PC-3 (cell line): ENCODE measurements around the gene PPHLN1. TPM values are rescaled to one million over a fixed set of nuclear protein-coding genes. Genes with fewer than 3 reads are reported as not detected.

Experiments used
- ATAC-seq: fragments of 200-7000 bp; cut with Tn5 transposase; 2 replicates; pipeline ENCODE4 v1.9.1; 2020; ENCODE audit warnings: mild to moderate bottlenecking, moderate library complexity
- BruUV-seq: library from RNA; stranded (reverse); fragments of 400-500 nt; replicated peaks from 2 replicates; lab custom pipeline; 2021; lab: Mats Ljungman, UMichigan
- CTCF ChIA-PET: fragments of 300-600 bp; sonication (Branson Sonifier 250); formaldehyde crosslinking; loops from one replicate; lab custom pipeline; 2022; ENCODE audit warnings: antibody characterized with exemption; lab: Charles Lee
- POLR2A ChIA-PET: fragments of 300-600 bp; sonication (Branson Sonifier 250); formaldehyde crosslinking; loops from one replicate; lab custom pipeline; 2022; ENCODE audit warnings: antibody characterized with exemption; ENCODE audit not compliant: unreplicated experiment; lab: Charles Lee
- DNase-seq: peaks from one replicate; pipeline ENCODE4 v3.0.0-alpha.2; 2015
- H2AFZ ChIP-seq: fragments of 300-600 bp; sonication (generic); 2 replicates; pipeline ENCODE4 v1.6.0; 2016; ENCODE audit warnings: antibody characterized with exemption, low read length
- H3F3A ChIP-seq: fragments of 300-600 bp; sonication (generic); one replicate; pipeline ENCODE4 v1.6.0; 2017; ENCODE audit warnings: antibody characterized with exemption, low read length, control low read depth, mild to moderate bottlenecking; ENCODE audit not compliant: unreplicated experiment
- H3K27ac ChIP-seq: fragments of 300-600 bp; sonication (generic); 2 replicates; pipeline ENCODE4 v1.5.1; 2016; ENCODE audit warnings: mild to moderate bottlenecking, low read length
- H3K27me3 ChIP-seq: fragments of 300-600 bp; sonication (generic); 2 replicates; pipeline ENCODE4 v1.6.1; 2016; ENCODE audit warnings: low read length, mixed read lengths
- H3K36me3 ChIP-seq: fragments of 300-600 bp; sonication (generic); 2 replicates; pipeline ENCODE4 v1.6.1; 2016; ENCODE audit warnings: low read depth, mixed run types, low read length, mixed read lengths
- H3K4me1 ChIP-seq: fragments of 300-600 bp; sonication (generic); 2 replicates; pipeline ENCODE4 v1.5.1; 2016; ENCODE audit warnings: low read length; ENCODE audit not compliant: insufficient read depth
- H3K4me2 ChIP-seq: fragments of 300-600 bp; sonication (generic); 2 replicates; pipeline ENCODE4 v1.6.0; 2016; ENCODE audit warnings: low read length
- H3K4me3 ChIP-seq: fragments of 300-600 bp; sonication (generic); 2 replicates; pipeline ENCODE4 v1.5.1; 2016; ENCODE audit warnings: mild to moderate bottlenecking, low read length, mixed read lengths
- H3K79me2 ChIP-seq: fragments of 300-600 bp; sonication (generic); 2 replicates; pipeline ENCODE4 v1.6.1; 2017; ENCODE audit warnings: low read length, mixed read lengths
- H3K9ac ChIP-seq: fragments of 300-600 bp; sonication (generic); 2 replicates; pipeline ENCODE4 v1.6.0; 2016; ENCODE audit warnings: mild to moderate bottlenecking, low read length
- H3K9me2 ChIP-seq: fragments of 300-600 bp; sonication (generic); replicated peaks from 2 replicates; pipeline ENCODE4 v1.6.1; 2016; ENCODE audit warnings: mixed run types, low read length, mixed read lengths
- H3K9me3 ChIP-seq: fragments of 300-600 bp; sonication (generic); 2 replicates; pipeline ENCODE4 v1.6.1; 2016; ENCODE audit warnings: low read length, mixed read lengths
- H4K20me1 ChIP-seq: fragments of 300-600 bp; sonication (generic); 2 replicates; pipeline ENCODE4 v1.6.1; 2016; ENCODE audit warnings: low read length, mixed read lengths
- EZH2 ChIP-seq: fragments of 300-600 bp; sonication (generic); IDR thresholded peaks from one replicate; pipeline ENCODE4 v1.6.1; 2017; ENCODE audit warnings: antibody characterized with exemption, mild to moderate bottlenecking, low read length; ENCODE audit not compliant: unreplicated experiment
- EZH2phosphoT487 ChIP-seq: fragments of 300-600 bp; sonication (generic); IDR thresholded peaks from 2 replicates; pipeline ENCODE4 v1.6.1; 2018; ENCODE audit warnings: mild to moderate bottlenecking, antibody characterized with exemption, low read length, borderline replicate concordance
- intact Hi-C: fragments of 100-400 bp; cut with micrococcal nuclease; formaldehyde crosslinking; loops from 2 replicates; pipeline ENCODE4 v1.9.0; 2023
- total RNA-seq: library from RNA; depleted of rRNA; stranded (reverse); fragments of >200 nt; gene quantifications from 2 replicates; pipeline ENCODE4 v1.2.3, GENCODE V29; 2014
- TF ChIP-seq, protein P1 (sequence below): fragments of 300-600 bp; sonication (generic); conservative IDR thresholded peaks from 2 replicates; pipeline ENCODE4 v1.5.1; 2017; ENCODE audit warnings: antibody characterized with exemption, low read depth, mild to moderate bottlenecking, low read length

The PPHLN1 gene
- total RNA-seq, 1 experiment from 2014 or later: 82.0 TPM

DNA sequence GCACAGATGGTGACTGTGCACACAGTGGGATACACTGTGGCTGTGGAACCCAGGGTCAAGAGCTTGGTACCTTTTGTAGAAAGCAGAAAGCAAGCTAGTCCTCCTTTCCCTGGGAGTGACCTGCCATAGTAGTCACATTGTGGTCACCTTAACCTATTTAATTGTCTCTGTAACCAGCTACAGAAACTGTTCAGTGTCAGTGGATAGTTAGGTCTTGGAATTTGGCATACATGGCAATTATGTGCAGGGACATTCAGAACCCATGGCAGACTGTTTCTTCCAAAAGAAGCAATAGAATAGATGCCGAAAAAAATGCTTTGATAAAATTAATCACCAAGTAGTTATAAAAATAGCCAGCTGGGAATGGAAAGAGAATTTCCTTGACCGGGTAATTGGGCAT, 30.4 kb downstream of the PPHLN1 start:
- TF ChIP-seq EZH2phosphoT487: no peak
- TF ChIP-seq, protein P1, sequence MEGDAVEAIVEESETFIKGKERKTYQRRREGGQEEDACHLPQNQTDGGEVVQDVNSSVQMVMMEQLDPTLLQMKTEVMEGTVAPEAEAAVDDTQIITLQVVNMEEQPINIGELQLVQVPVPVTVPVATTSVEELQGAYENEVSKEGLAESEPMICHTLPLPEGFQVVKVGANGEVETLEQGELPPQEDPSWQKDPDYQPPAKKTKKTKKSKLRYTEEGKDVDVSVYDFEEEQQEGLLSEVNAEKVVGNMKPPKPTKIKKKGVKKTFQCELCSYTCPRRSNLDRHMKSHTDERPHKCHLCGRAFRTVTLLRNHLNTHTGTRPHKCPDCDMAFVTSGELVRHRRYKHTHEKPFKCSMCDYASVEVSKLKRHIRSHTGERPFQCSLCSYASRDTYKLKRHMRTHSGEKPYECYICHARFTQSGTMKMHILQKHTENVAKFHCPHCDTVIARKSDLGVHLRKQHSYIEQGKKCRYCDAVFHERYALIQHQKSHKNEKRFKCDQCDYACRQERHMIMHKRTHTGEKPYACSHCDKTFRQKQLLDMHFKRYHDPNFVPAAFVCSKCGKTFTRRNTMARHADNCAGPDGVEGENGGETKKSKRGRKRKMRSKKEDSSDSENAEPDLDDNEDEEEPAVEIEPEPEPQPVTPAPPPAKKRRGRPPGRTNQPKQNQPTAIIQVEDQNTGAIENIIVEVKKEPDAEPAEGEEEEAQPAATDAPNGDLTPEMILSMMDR: no peak
- no peak for TF ChIP-seq EZH2
- no peak for ATAC-seq
- H3K4me3 ChIP-seq: no peak overlapping the region
- CTCF ChIA-PET: no interaction called here
- H3K79me2 ChIP-seq: no peaks in the 10 kb centered on the region
- POLR2A ChIA-PET: no interaction called here
- H3K4me2 ChIP-seq: no peak overlapping the region
- no peak overlapping the region for H3K9ac ChIP-seq
- BruUV-seq: no TSS peak
- no peak overlapping the region for H3K27ac ChIP-seq
- H3K9me2 ChIP-seq: no peaks in the 10 kb centered on the region
- H3K36me3 ChIP-seq: peaks cover 8% of the 10 kb centered on the region
- H3F3A ChIP-seq: no peaks in the 10 kb centered on the region
- H3K4me1 ChIP-seq: no peaks in the 10 kb centered on the region
- H4K20me1 ChIP-seq: no peaks in the 10 kb centered on the region
- no peaks in the 10 kb centered on the region for H3K9me3 ChIP-seq
- intact Hi-C loops: no loop called here
- no peaks in the 10 kb centered on the region for H3K27me3 ChIP-seq
- no peak for DNase-seq
- H2AFZ ChIP-seq: no peak overlapping the region

DNA sequence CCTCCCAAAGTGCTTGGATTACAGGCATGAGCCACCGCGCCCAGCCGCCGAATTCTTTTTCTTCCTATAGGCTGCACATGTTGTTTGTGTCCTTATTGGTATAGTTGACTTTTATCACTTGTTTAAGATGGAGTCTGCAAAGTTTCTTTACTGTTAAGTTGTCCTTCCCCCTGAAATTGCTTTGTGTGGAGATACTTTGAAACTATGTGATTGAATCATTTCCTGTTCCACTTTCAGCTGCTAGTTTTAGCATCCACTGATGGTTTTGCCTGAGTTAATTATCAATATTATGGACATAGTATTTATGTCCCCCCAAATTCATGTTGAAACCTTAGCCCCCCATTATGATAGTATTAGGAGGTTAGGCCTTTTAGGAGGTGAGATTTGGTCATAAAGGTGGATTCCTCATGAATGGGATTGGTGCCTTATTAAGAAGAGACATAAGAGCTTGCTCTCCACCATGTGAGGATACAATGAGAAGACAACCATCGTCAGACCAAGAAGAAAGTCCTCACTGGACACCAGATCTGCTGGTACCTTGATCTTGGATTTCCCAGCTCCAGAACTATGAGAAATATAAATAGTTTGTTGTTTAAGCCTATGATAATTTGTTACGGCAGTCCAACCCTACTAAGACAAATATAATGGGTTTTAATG, 34.9 kb downstream of the PPHLN1 start:
- no peak for ATAC-seq
- DNase-seq: no peak
- no peak overlapping the region for H2AFZ ChIP-seq
- peaks cover 4% of the 10 kb centered on the region; the same call in 1 of the 2 replicates for H3K79me2 ChIP-seq
- H4K20me1 ChIP-seq: no peaks in the 10 kb centered on the region
- no peaks in the 10 kb centered on the region for H3K9me3 ChIP-seq
- no peaks in the 10 kb centered on the region for H3F3A ChIP-seq
- no peak overlapping the region for H3K4me3 ChIP-seq
- no TSS peak for BruUV-seq
- ChIA-PET CTCF (no interaction called here), POLR2A (no interaction called here)
- no peaks in the 10 kb centered on the region for H3K4me1 ChIP-seq
- H3K9me2 ChIP-seq: no peaks in the 10 kb centered on the region
- H3K27ac ChIP-seq: no peak overlapping the region
- H3K27me3 ChIP-seq: no peaks in the 10 kb centered on the region
- H3K9ac ChIP-seq: no peak overlapping the region
- intact Hi-C loops: no loop called here
- H3K4me2 ChIP-seq: no peak overlapping the region
- TF ChIP-seq, protein P1: no peak
- TF ChIP-seq EZH2phosphoT487 (no peak), EZH2 (no peak)
- H3K36me3 ChIP-seq: peaks cover 10% of the 10 kb centered on the region; the same call in 1 of the 2 replicates

DNA sequence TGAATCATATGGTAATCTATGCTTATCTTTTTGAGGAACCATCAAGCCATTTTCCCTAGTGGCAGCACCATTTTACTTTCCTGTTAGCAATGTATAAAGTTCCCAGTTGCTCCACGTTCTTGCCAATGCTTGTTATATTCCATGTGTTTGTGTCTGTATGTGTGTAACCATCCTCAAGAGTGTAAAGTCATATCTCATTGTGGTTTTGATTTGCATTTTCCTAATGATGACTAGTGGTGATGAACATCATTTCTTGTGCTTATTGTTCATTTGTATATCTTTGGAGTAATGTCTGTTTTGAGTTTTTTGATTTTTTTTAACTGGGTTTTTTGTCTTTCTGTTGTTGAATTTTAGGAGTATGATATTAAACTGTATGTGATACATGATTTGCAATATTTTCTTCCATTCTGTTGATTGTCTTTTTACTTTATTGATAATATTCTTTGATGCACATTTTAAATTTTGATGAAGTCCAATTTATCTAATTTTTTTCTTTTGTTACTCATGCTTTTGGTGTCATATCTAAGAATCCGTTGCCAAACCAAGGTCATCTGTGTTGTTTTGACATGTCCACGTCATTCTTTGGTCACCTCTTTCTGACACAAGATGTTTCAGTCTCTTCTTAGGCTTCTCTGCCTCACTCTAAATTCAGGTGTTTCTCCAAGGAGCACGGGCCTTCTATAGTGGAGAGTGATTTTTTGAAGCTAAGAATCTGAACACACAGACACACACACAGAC, 36.1 kb downstream of the PPHLN1 start:
- H3K4me2 ChIP-seq: no peak overlapping the region
- no peak overlapping the region for H3K27ac ChIP-seq
- H3K9ac ChIP-seq: no peak overlapping the region
- H3K9me3 ChIP-seq: no peaks in the 10 kb centered on the region
- no peaks in the 10 kb centered on the region for H3K9me2 ChIP-seq
- no peak overlapping the region for H3K4me3 ChIP-seq
- H3K36me3 ChIP-seq: peaks cover 4% of the 10 kb centered on the region; the same call in 1 of the 2 replicates
- POLR2A ChIA-PET: no interaction called here
- TF ChIP-seq, protein P1: no peak
- TF ChIP-seq EZH2phosphoT487 (no peak), EZH2 (no peak)
- H2AFZ ChIP-seq: no peak overlapping the region
- intact Hi-C loops: no loop called here
- no peak for ATAC-seq
- H4K20me1 ChIP-seq: no peaks in the 10 kb centered on the region
- CTCF ChIA-PET: no interaction called here
- peaks cover 4% of the 10 kb centered on the region; the same call in 1 of the 2 replicates for H3K79me2 ChIP-seq
- no peak for DNase-seq
- no peaks in the 10 kb centered on the region for H3K27me3 ChIP-seq
- H3F3A ChIP-seq: no peaks in the 10 kb centered on the region
- H3K4me1 ChIP-seq: no peaks in the 10 kb centered on the region
- BruUV-seq: no TSS peak
